Amniotic epithelial cell (primary cell): ENCODE results near the gene TIPIN.

Experiments used
- DNase-seq: peaks from one replicate; pipeline ENCODE4 v3.0.0-alpha.2; 2010; ENCODE audit warnings: low read depth

Gene TIPIN

DNA sequence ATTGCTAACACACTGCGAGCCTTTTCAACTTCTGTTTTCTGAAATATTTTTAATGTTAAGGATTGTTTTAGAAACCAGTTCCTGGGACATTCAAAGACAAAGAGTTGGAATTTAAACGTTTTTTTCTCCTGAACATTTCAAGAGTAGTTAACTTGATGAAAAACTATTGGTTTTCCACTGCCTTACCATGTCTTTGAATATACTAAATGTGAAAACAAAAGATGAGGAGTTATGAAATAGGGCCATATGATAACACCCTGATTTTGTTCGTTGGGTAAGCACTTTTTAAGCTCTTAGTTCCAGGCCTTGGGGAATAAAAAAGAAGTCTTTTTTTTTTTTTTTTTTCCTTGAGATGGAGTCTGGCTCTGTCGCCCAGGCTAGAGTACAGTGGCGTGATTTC, 60.3 kb downstream of the TIPIN start:
- no peak for DNase-seq

DNA sequence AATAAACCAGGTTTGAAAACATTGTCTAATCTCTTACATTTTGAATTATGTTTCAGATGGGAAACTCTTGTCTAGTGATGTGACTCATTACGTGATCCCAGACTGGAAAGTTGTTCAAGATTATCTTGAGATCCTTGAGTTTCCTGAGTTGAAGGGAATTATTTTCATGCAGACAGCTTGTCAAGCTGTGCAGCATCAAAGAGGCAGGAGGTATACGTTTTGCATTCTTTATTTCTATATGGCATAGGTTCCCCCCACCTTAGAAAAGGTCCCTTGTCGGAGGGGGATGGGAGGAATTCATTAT, 61.6 kb downstream of the TIPIN start:
- peak; percentile 85 for DNase-seq

DNA sequence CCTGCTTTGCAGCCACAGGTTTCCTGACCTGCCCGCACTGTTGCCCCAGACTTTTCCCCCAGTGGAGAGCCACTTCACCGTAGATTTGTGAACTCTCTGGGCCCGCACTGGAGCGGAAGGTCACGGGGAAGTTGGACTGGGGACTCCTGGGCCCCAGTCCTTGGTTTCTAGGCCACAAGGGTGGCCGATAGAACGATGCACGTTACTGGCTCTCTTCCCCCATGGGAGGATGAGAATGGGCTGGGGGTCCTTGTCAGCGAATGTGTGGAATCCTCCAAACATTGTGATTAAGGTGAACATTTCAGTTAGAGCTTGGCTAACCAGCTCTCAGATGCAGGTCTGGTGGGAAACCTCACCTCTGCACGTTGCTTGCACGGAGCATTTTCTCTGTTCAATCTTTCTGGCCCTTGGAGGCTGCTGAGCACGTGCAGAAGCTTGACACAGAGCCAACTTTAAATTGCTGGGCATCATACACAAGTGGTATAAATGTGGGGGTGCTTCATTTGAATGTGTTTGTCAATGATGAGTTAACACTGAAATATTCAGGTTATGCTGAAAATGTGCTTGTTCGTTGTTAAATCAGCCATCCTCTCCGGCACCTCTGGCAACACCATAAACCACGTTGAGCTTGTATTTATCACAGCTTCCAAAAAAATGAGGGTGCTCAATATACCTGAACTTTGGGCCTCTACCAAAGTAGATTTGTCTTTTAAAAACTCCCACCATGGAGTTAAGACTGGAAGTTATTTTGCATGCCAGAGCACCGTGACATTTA, 62.1 kb downstream of the TIPIN start:
- peak; percentile 86 for DNase-seq

DNA sequence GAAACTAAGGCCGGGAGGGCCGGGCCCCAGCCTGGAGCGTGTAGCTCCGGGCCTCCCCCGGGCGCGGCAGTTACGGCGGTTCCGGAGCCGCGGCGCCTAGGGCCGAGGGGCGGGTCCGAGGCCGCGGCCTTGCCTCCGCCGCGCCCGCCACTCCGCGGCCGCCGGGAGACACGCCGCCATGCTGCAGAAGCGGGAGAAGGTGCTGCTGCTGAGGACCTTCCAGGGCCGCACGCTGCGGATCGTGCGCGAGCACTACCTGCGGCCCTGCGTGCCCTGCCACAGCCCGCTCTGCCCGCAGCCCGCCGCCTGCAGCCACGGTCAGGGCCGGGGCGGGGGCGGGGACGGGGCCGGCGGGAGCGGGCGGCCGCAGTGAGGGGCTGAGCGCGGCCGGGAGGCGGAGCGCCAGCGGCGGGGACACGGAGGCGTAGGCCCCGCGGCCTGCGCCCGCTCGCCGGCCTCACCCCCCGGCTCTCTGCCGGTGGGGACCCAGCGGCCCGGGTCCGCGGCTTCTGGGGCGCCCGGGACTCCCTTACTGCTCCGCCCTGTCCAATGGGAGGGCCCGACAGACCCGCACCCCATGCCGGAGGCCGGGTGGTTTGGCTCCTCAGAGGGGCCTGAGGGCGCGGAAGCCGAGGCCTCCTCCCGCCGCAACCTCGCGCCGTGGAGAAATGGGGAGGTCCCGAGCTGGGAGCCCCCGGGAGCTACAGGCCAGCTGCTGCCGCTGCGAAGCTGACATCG, 62.9 kb downstream of the TIPIN start, which contains the start of gene DIS3L:
DIS3L (plus strand) TSS at position 150 of the 738 bp plus-strand sequence; CDS start at position 179, 29 bp downstream.
- DNase-seq, result peak; percentile 31

DNA sequence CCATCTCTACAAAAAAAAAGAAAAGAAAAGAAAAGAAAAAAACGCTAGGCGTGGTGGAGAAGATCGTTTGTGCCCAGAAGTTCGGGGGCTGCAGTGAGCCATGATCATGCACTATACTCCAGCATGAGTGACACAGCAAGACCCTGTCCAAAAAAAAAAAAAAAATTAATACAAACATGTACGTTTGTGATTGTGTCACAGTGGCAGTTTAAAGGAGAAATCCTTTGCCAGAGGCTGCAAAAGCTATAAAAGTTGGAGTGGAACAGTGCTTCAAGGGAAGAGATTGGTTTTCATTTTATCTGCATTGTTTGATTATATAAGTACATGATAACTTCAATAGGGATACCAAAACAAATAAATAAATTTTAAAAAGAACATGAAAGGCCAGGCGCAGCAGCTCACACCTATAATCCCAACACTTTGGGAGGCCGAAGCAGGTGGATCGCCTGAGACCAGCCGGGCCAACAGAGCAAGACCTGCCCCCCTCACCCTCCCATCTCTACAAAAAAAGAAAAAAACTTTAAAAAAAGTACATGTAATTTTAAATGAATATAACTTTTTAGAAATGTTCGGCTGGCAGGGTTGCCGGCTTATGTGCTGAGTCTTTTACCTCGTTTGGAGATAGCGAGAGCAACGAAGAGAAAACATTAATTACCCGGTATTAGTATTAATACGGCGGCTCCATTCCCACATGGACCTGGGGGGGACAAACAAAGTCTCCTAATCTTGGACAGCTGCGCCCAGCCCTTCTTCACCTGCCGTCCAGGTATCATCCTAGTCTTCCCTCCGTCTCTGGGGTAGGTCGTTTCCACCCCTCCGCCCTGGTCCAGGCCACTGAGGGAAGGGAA, 63.7 kb downstream of the TIPIN start:
- no peak for DNase-seq

DNA sequence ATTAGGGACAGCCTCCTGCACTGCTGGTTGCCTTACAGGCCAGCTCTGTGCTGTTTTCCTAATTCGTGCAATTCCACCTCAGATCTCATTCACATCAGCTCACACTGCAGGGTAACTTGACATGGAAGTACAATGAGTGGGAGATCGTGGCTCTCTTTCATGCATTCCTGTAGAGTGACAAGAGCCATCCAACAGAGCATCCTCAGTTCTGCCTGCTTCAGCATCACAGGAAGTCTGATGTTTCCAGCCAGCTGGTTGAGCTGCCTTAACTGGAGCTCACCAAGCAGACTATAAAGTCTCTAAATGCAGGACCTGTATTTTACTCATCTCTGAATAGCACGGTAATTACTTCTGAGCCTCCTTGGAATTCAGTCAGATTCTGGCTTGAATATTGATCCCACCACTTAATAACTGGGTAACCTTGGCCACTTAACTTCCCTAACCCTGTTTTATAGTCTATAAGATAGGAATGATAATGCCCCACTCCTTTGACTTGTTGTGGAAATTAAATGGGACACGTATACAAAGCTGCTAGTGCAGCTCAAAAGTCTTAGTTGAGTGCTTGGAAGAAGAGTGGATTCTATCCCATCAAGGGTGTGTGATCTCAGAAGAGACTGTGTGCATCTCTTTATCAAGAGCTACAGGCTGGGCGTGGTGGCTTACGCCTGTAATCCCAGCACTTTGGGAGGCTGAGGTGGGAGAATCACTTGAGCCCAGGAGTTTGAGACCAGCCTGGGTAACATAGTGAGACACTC, 64.5 kb downstream of the TIPIN start:
- no peak for DNase-seq

DNA sequence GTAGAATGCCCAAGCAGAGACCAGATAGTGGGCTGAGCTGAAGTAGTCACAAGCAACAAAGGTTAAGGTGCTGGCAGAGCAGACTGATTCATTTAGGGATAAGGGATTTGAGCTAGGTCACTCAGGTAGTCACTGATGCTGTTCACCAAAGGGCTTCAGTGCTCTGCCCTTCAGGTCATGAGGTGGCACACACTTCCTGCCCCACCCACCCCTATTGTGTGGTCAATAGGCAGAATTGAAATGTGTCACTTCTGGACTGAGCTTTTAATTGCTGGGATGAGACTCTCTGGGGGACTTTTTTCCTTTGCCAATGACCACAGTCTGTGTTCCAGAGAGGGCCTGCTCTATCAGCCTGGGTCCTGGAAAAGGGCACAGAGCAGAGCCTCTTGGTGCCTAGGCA, 66.0 kb downstream of the TIPIN start:
- DNase-seq, result no peak

DNA sequence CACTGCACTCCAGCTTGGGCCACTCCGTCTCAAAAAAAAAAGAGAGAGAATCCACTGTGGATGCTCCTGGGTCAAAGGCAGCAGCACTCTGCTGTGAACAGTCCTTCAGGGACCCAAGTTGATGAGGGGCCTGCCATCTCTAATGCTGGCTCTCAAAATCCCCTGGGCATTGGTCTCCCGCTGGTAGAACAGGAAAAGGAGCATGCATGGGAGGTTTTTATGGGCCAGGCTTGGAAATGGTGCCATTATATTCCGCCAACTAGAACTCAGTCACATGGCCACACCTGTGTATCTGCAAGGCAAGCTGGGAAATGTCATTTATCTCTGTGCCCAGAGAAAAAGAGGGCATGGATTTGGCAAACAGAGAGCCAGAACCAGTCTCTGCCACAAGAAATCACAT, 66.5 kb downstream of the TIPIN start:
- DNase-seq, result no peak

DNA sequence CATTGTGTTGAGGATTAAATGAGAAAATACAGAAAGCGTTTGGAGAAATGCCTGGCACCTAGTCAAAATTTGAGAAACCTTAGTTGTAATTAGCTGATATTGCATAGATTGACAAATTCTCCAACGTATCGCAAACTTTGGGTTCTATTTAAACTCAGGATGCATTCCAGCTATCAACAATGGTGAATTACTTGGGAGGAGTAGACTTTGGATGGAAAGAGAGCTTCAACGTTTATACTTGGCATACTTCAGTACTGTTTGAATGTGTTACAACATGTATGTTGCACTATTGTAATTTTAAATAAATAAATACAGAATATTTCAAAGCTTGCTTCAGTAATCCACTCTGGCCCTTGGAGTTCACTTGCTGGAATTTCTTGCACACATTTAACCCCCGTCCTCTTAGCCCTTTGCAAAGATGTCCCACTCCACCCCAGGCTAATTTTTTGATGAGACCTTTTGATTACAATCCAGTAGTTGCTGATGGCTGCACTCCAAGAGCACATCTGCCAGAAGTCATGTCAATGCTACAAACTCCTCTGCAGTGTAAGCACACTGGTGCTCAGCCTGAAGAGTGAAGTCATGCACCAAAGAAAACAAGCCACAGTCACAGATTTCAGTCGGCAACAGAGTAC, 67.8 kb downstream of the TIPIN start:
- DNase-seq, result no peak

DNA sequence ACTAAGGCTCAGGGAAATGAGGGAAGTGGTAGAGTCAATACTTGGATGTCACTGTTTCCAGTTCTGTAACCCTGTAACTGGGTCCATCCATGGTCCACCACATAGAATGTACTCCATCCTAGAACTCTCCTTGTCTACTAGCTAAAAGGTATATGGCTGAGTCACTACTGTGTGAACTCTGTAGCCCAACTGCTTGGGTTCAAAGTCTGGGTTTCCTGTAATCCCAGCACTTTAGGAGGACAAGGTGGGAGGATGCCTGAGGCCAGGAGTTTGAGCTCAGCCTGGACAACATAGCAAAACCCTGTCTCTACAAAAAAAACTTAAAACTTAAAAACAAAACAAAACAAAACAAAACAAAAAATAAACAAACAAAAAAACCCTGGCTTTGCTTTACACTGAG, 68.4 kb downstream of the TIPIN start:
- DNase-seq, result no peak

DNA sequence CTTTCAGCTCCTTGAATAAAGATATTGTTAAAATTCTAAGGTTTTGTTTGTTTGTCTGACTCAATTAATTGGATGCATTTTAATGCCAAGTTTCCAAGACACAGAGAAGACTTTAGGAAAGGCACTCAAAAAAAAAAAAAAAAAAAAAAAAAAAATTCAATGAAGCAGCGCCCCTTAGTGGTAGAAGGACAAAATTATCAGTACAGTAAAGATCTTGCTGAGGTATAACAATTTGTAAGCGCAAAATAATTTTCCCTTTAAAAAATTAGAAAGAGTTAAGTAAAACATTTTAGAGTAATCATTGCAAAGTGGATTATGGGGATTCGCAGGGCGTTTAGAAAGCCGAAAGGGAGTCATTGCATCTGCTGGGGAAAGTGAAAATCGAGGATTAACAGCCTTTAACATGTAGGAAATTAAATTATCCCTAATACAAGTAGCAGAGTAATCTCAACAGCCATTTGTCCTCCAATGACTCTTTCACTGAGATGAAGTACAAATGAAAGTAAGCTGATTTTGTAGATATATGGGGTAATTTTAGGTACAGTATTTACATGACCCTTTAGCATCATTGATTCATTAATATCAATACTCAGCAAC, 68.9 kb downstream of the TIPIN start:
- peak; percentile 15 for DNase-seq
